ENCODE data around the gene ARHGAP25. TPM values are rescaled to one million over a fixed set of nuclear protein-coding genes. Genes with fewer than 3 reads are reported as not detected.
A peak's percentile ranks its signal among the peaks of the same experiment; 100 is the strongest.

Gene ARHGAP25
- total and polyA plus RNA-seq, 10 of the 15 experiments (the other 5 are each of a cell fraction or from before 2014, with no cell fraction given) = 0.15 to 1.0 (median 0.46) TPM

DNA sequence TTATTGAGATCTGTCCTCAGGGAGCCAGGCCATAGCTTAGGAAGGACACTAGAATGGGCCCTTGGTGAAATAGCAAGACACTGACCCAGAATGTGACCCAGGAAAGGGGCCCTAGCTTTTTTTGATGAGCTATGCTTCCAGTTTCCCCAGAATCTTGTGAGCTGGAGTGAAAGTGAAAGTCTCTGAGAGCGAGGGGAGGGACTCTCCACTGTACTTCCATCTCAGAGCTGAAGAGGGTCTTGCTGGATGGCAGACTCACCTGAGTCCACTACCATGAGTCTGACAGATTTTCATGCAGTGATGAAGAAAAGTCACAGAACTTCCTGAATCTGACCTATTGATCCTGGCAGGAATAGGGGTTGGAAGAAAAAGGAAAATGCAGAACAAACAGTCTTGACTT, 3.1 kb downstream of the ARHGAP25 start (continued):
- TF ChIP-seq EGR1 (IDR thresholded peaks at IDR 0.05; ENCODE audit: borderline replicate concordance in 1 of 2, low read depth in 2 of 2, low read length in 2 of 2) (no peak), CBFB (IDR thresholded peaks at IDR 0.05; ENCODE audit: low read depth) (no peak), POU2F2 (IDR thresholded peaks at IDR 0.05; ENCODE audit: borderline replicate concordance, low read depth, low read length) (no peak), NFYA (IDR thresholded peaks at IDR 0.05; ENCODE audit: borderline replicate concordance, low read depth, low read length) (no peak), ETV6 (conservative IDR thresholded peaks at IDR 0.05 in 1 of 2, IDR thresholded peaks at IDR 0.05 in 1 of 2; ENCODE audit: borderline replicate concordance in 1 of 2, low read depth in 1 of 2) (no peak), RBBP5 (conservative IDR thresholded peaks at IDR 0.05) (no peak), STAT1 (conservative IDR thresholded peaks at IDR 0.05) (no peak), JUND (IDR thresholded peaks at IDR 0.05; ENCODE audit: low read depth, low read length) (no peak), ZBTB40 (IDR thresholded peaks at IDR 0.05; ENCODE audit: borderline replicate concordance) (no peak), RUNX3 (IDR thresholded peaks at IDR 0.05; ENCODE audit: low read length) (0 out of 2 replicates have a peak, but pooled peaks have one; percentile 11), BACH1 (IDR thresholded peaks at IDR 0.05; ENCODE audit: borderline replicate concordance) (no peak), NR2C2 (IDR thresholded peaks at IDR 0.05; ENCODE audit: borderline replicate concordance, control insufficient read depth, insufficient read length, low read depth) (no peak), KDM1A (IDR thresholded peaks at IDR 0.05; ENCODE audit: borderline replicate concordance) (no peak)
- TF ChIP-seq, protein P1, sequence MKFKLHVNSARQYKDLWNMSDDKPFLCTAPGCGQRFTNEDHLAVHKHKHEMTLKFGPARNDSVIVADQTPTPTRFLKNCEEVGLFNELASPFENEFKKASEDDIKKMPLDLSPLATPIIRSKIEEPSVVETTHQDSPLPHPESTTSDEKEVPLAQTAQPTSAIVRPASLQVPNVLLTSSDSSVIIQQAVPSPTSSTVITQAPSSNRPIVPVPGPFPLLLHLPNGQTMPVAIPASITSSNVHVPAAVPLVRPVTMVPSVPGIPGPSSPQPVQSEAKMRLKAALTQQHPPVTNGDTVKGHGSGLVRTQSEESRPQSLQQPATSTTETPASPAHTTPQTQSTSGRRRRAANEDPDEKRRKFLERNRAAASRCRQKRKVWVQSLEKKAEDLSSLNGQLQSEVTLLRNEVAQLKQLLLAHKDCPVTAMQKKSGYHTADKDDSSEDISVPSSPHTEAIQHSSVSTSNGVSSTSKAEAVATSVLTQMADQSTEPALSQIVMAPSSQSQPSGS (IDR thresholded peaks at IDR 0.05; ENCODE audit: low read length) = no peak

All from GM12878 (cell line).